Astrocyte of the cerebellum (primary cell): Measurements from ENCODE around the gene GFAP.
A peak's percentile ranks its signal among the peaks of the same experiment; 100 is the strongest.

Experiments used
- DNase-seq: peaks from one replicate; pipeline ENCODE4 v3.0.0-alpha.2; 2011; ENCODE audit warnings: low read depth
- H3K4me3 ChIP-seq: 2 replicates; pipeline ENCODE4 v1.5.1; 2011; ENCODE audit warnings: mild to moderate bottlenecking, low read depth, low read length, moderate library complexity
- CTCF ChIP-seq: IDR thresholded peaks from 2 replicates; pipeline ENCODE4 v1.5.1; 2012; ENCODE audit warnings: low read length, low read depth, moderate library complexity, mild to moderate bottlenecking; ENCODE audit errors: missing control alignments
- in situ Hi-C: cut with HindIII; loops from 2 replicates; pipeline ENCODE4 v1.10.0; 2017; ENCODE audit warnings: low sequenced_read_pairs

Gene GFAP

GRCh38 chr17:44880062-44880461 is 35.2 kb downstream of the GFAP start:
- in situ Hi-C loops = no loop called here
- no peak for TF ChIP-seq CTCF
- no peak overlapping the region for H3K4me3 ChIP-seq
- no peak for DNase-seq

GRCh38 chr17:44879376-44879775 is 35.9 kb downstream of the GFAP start:
- in situ Hi-C loops = loop anchor here (5.0 kb wide), 1 partner anchor 37 kb away; no protein-coding TSS in a partner anchor
- no peak for DNase-seq
- no peak for TF ChIP-seq CTCF
- no peak overlapping the region for H3K4me3 ChIP-seq

- no peak for DNase-seq
- TF ChIP-seq CTCF = peak; percentile 67
- no peak overlapping the region for H3K4me3 ChIP-seq
- in situ Hi-C loops = loop anchor here (5.0 kb wide), 1 partner anchor 36 kb away; no protein-coding TSS in a partner anchor
These were observed 36.6 kb downstream of the GFAP start for GRCh38 chr17:44878627-44879221.

GRCh38 chr17:44877121-44877520 is 38.2 kb downstream of the GFAP start:
- DNase-seq = no peak
- in situ Hi-C loops = loop anchor here (5.0 kb wide), 1 partner anchor 35 kb away; no protein-coding TSS in a partner anchor
- TF ChIP-seq CTCF = no peak
- H3K4me3 ChIP-seq = no peak overlapping the region

- no peak for TF ChIP-seq CTCF
- no peak for DNase-seq
- in situ Hi-C loops = loop anchor here (5.0 kb wide), 1 partner anchor 33 kb away; no protein-coding TSS in a partner anchor
- H3K4me3 ChIP-seq = no peak overlapping the region
These were observed 39.5 kb downstream of the GFAP start for GRCh38 chr17:44875761-44876160.

- in situ Hi-C loops = no loop called here
- no peak for TF ChIP-seq CTCF
- DNase-seq = no peak
- H3K4me3 ChIP-seq = no peak overlapping the region
These were observed 43.0 kb downstream of the GFAP start for GRCh38 chr17:44872131-44872768.
